ENCODE measurements around the gene HMCN1. TPM values are rescaled to one million over a fixed set of nuclear protein-coding genes. Genes with fewer than 3 reads are reported as not detected.

HMCN1 gene
- total and polyA plus RNA-seq, 4 donors: 3.2 to 149 (median 15.4) TPM

DNA sequence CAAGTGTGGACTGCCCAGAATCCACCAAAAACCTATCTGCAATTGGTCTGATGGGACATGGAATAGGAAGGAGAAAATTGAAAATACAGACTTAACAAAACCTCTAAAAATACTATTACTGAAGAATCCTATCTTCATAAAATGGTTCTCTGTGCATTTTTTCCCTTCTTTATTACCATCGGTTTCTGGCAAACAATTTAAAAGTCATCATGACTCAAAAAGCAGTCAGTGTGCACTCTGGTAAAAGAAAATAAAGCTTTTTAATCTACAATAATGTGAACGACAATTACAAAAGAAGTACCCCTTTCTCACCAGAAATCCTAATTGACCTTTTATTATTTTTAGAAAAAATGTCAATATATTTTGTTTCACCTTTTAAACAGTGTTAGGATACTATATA, 454.5 kb downstream of the HMCN1 start:
- Histone ChIP-seq H3K4me3 (no peak overlapping the region), H3K4me1 (ENCODE audit: control insufficient read depth in 5 of 5, insufficient read depth in 5 of 5, low read length in 5 of 5) (peaks cover 0 to 4% (median 0%) of the 10 kb centered on the region in 5 donors), H3K27me3 (ENCODE audit: control insufficient read depth in 3 of 3, insufficient read depth in 3 of 3, low read length in 2 of 3) (no peaks in the 10 kb centered on the region), H3K36me3 (ENCODE audit: control insufficient read depth in 4 of 4, insufficient read depth in 4 of 4, low read length in 4 of 4) (peaks cover 0 to 10% (median 0%) of the 10 kb centered on the region in 4 donors), H3K9me3 (ENCODE audit: control insufficient read depth in 4 of 4, insufficient read depth in 3 of 4, low read length in 3 of 4) (no peaks in the 10 kb centered on the region), H3K9ac (ENCODE audit: insufficient read depth in 1 of 2, low read length in 2 of 2) (no peak overlapping the region), H3K27ac (ENCODE audit: low read depth in 1 of 2, low read length in 1 of 2) (no peak overlapping the region)
- no peak for DNase-seq
- no peak for TF ChIP-seq CTCF (IDR thresholded peaks at IDR 0.05; ENCODE audit: control extremely low read depth, extremely low read depth)
- WGBS, 2 donors: 90 to 96% methylated on average over 2 of the region's 2 CpGs
- ATAC-seq (ENCODE audit: insufficient read depth, low FRiP score): no peak

DNA sequence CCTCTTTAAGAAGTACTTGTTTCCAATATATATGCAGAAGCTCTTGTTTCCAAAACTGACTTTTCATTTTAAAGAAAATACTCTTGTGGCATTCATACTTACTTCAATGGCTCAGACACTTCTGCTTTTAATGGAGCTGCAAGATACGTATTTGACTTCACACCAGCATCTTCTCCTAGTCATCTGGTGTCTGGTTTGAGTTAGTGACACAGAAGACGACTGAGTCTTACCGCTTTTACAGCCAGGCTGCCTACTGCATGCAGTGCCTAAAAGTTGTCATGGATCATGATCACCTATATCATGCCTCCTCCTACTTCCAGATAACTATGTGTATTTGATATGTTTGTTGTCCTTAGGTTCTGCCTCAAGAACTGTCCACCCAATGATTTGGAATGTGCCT, 455.0 kb downstream of the HMCN1 start:
- DNase-seq: no peak
- WGBS, 2 donors: 94 to 95% methylated on average over 3 of the region's 3 CpGs
- H3K9me3 ChIP-seq (ENCODE audit: control insufficient read depth in 4 of 4, insufficient read depth in 3 of 4, low read length in 3 of 4): no peaks in the 10 kb centered on the region
- no peak overlapping the region for H3K4me3 ChIP-seq
- ATAC-seq (ENCODE audit: insufficient read depth, low FRiP score): no peak
- no peak for TF ChIP-seq CTCF (IDR thresholded peaks at IDR 0.05; ENCODE audit: control extremely low read depth, extremely low read depth)
- H3K27me3 ChIP-seq (ENCODE audit: control insufficient read depth in 3 of 3, insufficient read depth in 3 of 3, low read length in 2 of 3): no peaks in the 10 kb centered on the region
- H3K36me3 ChIP-seq (ENCODE audit: control insufficient read depth in 4 of 4, insufficient read depth in 4 of 4, low read length in 4 of 4): peaks cover 0 to 10% (median 0%) of the 10 kb centered on the region in 4 donors
- H3K9ac ChIP-seq (ENCODE audit: insufficient read depth in 1 of 2, low read length in 2 of 2): no peak overlapping the region
- no peak overlapping the region for H3K27ac ChIP-seq (ENCODE audit: low read depth in 1 of 2, low read length in 1 of 2)
- peaks cover 0 to 2% (median 0%) of the 10 kb centered on the region in 5 donors for H3K4me1 ChIP-seq (ENCODE audit: control insufficient read depth in 5 of 5, insufficient read depth in 5 of 5, low read length in 5 of 5)

GRCh38 chr1:186191511-186191910, 457.3 kb downstream of the HMCN1 start:
- Histone ChIP-seq H3K9me3 (ENCODE audit: control insufficient read depth in 4 of 4, insufficient read depth in 3 of 4, low read length in 3 of 4) (no peaks in the 10 kb centered on the region), H3K4me1 (ENCODE audit: control insufficient read depth in 5 of 5, insufficient read depth in 5 of 5, low read length in 5 of 5) (no peaks in the 10 kb centered on the region), H3K27ac (ENCODE audit: low read depth in 1 of 2, low read length in 1 of 2) (no peak overlapping the region), H3K27me3 (ENCODE audit: control insufficient read depth in 3 of 3, insufficient read depth in 3 of 3, low read length in 2 of 3) (no peaks in the 10 kb centered on the region), H3K4me3 (no peak overlapping the region), H3K36me3 (ENCODE audit: control insufficient read depth in 4 of 4, insufficient read depth in 4 of 4, low read length in 4 of 4) (peaks cover 0 to 10% (median 0%) of the 10 kb centered on the region in 4 donors), H3K9ac (ENCODE audit: insufficient read depth in 1 of 2, low read length in 2 of 2) (no peak overlapping the region)
- WGBS, 2 donors: 62 to 82% methylated on average over 2 of the region's 2 CpGs
- DNase-seq (no peak), ATAC-seq (ENCODE audit: insufficient read depth, low FRiP score) (no peak)
- TF ChIP-seq CTCF (IDR thresholded peaks at IDR 0.05; ENCODE audit: control extremely low read depth, extremely low read depth): no peak

- no peak for ATAC-seq (ENCODE audit: insufficient read depth, low FRiP score)
- Histone ChIP-seq H3K9ac (ENCODE audit: insufficient read depth in 1 of 2, low read length in 2 of 2) (no peak overlapping the region), H3K4me1 (ENCODE audit: control insufficient read depth in 5 of 5, insufficient read depth in 5 of 5, low read length in 5 of 5) (no peaks in the 10 kb centered on the region), H3K27me3 (ENCODE audit: control insufficient read depth in 3 of 3, insufficient read depth in 3 of 3, low read length in 2 of 3) (no peaks in the 10 kb centered on the region), H3K9me3 (ENCODE audit: control insufficient read depth in 4 of 4, insufficient read depth in 3 of 4, low read length in 3 of 4) (no peaks in the 10 kb centered on the region), H3K4me3 (no peak overlapping the region), H3K27ac (ENCODE audit: low read depth in 1 of 2, low read length in 1 of 2) (no peak overlapping the region), H3K36me3 (ENCODE audit: control insufficient read depth in 4 of 4, insufficient read depth in 4 of 4, low read length in 4 of 4) (peaks cover 0 to 5% (median 0%) of the 10 kb centered on the region in 4 donors)
- WGBS, 2 donors: 89 to 90% methylated on average over 2 of the region's 2 CpGs
- DNase-seq: no peak
- no peak for TF ChIP-seq CTCF (IDR thresholded peaks at IDR 0.05; ENCODE audit: control extremely low read depth, extremely low read depth)
Observed at GRCh38 chr1:186193224-186193623, 459.0 kb downstream of the HMCN1 start.

Measured in lung (tissue), 12 donors.